HG02943 (cell line): ENCODE measurements around the gene PIGH.
"Not testable (repeated sequence)": the region's sequence is repeated elsewhere in the genome, so short reads cannot be mapped to it uniquely, and the experiment has no call there.

ENCODE experiments used
- ATAC-seq: cut with Tn5 transposase; IDR thresholded peaks from one replicate; pipeline ENCODE4 v1.9.1; 2021; ENCODE audit warnings: mild to moderate bottlenecking, low read depth, moderate library complexity; ENCODE audit not compliant: unreplicated experiment

PIGH gene

DNA sequence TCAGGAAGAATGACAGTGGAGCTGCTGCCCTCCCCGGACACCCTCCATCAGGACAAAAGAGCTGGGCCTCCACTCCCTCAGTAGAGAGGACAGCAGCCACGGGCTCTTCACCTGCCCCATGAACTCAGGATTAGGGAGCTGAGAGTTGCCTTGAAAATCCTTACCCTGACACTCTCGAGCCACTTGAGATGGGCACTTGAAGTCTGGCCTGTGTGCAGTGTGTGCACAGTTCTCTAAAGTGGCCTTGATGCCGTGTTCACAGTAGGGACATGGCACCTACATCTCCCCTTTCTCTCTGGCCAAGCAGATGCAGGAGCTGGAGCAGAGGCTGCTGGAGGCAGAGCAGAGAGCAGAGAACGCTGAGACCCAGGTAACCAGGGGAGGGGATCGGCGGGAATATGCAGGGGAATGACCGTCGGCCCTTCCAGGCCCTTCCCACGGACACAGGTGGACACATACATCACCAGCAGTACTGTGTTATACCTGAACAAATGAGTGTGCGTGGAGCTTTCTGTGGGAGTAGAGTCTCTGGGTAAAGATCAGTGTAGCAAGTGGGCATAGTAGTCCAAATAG lies 44.5 kb downstream of the PIGH start:
- no peak for ATAC-seq

DNA sequence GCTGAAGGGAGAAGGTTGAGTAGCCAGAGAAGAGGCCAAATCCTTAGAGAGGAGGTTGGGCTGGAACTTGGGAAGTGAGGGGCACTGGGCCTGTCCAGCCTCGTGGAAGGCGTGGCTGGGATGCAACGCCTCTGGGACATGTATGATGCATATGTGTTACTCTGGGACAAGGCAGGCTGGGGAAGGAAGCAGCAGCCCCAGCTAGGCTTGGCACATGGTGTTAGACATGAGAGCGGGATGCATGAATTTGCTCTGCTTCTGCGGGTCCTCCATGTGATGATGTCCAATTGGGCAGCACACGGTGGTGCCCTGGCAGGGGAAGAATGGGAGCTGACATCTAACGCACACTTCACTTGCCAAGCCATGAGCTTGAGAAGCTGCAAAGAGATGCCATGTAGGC lies 45.7 kb downstream of the PIGH start:
- no peak for ATAC-seq

DNA sequence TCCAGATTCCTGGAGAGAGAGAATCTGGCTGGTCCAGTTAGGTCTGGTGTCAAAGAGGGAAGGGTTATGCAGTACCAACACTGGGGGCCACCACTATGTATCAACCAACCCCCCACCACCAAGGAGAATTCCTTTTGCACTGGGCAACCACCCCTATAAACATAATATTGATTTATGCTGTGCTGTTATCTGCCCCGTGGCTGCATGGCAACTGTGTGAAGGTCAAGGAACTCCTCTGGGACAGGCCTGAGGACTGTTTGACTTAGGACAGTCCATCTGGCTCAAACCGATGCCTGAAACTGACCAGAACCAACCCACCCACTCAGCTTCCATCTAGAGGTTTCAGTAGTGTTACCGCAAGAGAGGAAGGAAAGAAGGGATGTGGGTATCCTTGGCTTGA lies 46.5 kb downstream of the PIGH start:
- ATAC-seq = no peak

DNA sequence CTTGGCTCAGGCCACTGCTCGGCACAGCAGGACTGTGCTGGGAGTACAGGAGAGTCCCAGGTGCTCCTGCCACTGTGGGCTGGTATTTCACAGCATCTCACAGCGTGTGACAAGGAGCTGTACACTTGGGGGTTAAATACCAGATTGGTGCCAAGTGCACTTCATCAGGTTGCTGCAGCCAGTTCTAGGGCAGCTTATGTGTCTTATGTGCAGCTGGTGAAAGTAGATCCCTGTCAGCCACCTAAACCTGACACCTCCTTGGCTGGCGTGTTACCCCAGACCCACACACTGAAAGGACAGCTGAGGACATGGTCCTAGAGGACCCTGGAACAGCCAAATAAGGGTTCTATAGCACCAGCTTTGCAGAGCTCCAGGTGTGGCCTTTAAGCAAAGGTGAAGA lies 48.1 kb downstream of the PIGH start:
- ATAC-seq = no peak

DNA sequence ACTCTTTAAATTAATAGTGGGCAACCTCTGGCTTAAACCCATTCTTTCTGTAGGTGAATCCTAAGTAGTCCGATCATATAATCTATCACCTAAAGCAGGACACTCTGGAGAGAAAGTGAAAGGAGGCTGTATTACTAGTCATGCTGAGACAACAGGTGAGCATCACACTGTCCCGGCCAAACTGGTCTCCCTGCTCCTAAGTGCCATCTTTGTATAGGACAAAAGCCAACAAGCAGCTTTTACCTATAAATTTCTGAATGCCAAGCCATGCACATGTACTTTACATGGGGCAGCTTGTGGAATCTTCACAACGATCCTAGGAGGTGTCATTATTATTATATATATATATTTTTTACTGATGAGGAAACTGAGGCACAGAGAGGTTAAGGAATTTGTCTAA lies 48.9 kb downstream of the PIGH start:
- ATAC-seq = no peak

DNA sequence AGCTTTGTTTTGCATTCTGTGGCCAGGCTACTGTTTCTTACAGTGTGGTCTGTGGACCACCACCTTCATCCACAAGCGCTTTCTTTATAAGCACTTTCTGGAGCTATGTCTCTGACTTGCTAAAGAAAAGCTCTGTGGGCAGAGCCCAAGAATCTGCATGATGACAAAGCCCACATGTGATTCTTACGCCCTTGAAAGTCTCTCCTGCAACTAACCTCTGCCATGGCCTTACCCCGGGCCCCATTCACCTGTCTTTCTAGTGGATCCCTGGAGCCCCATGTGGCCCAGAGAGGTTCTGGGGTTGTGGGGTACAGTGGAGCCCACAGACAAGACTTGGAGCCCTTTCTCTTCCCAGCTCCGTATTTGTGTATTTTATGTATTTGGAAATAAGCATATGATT lies 50.3 kb downstream of the PIGH start:
- no peak for ATAC-seq

DNA sequence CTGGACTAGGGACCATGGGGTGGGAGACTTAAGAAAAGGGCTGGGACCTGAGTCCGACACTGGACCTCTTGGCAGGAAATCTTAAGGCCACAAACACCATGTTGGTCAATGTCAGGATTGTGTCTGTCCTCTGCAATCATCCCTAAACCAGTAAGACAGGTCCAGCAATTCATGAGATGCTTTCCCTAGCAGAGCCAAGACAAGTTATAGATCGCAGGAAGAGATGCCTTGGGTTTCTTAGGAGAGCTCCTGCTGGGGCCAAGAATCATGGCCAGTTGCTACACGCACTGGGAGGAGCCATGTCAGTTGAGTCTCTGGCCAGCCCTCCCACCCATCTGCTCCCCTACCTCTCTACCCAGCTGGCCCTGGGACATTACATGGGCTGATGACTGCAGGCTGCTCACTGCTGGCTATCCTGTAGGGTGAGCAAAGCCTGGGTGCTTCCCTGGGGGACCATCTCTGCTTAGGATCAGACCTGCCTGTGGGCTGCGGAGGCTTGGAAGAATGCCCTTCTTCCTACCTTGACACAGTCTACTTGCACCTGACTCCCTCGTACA lies 52.8 kb downstream of the PIGH start:
- no peak for ATAC-seq

DNA sequence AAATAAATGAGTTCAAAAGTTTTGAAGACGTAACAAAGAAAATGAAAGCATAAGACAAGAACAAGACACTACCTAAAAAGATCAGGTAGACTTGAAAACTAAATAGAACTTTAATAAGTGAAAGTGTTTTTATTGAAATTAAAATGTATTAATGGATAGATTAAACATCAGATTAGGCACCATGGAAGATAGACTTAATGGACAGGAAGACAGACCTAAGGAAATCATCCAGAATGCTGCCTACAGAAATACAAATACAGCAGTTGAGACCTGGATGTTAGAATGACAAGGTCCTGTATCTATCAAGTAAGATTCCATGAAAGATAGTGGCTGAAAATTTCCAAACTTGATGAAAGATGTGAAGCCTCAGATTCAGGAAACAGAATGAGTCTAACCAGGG lies 55.5 kb downstream of the PIGH start:
- no peak for ATAC-seq

DNA sequence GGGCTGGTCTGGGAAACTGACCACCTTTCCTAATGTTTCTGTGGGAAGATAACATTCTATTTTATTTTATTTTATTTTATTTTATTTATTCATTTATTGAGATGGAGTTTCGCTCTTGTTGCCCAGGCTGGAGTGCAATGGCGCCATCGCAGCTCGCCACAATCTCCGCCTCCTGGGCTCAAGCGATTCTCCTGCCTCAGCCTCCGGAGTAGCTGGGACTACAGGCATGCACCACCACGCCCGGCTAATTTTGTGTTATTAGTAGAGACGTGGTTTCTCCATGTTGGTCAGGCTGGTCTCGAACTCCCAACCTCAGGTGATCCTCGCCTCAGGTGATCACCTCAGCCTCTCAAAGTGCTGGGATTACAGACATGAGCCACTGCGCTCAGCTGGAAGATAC lies 57.4 kb downstream of the PIGH start:
- ATAC-seq = not testable (repeated sequence)

DNA sequence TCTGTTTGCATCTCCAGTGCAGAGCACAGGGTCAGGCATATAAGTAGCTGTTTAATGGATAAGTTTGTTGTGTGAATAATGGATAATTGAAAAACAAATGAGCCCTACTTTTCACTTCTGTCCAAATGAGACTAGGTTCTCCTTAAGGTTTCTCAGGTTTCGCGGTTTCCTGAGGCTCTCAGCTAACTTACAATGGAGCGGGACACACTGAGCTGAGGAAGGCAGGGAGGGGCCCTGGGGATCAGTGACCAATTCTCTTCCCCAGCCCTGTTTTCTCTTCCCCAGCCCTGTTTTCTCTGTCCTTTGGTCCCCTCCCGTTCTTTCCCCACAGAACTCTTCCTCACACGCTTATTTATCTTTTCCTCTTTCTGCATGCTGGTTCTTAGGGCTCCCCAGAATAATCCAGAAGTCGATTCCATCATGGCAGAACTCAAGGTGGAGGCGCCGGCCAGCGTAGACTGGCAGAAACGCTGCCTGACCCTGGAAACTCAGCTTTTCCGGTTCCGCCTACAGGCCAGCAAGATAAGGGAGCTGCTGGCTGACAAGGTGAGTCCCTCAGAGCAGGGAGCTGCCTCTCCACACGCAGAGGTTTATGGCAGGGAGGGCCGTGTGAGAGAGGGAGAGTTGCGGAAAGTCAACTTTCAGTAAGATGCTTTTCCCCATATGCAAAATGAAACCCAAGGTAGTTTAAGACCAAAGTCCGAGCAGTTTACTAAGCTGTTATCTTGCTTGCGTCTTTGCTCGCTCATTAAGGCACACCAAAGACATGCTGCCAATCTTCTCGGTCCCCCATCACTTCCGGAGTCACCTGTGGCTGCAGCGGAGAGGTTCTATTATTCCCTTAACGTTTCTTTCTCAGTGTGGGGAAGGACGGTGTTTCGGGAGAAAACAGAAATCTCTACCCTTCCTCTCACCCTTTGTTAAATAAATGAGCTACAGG lies 58.4 kb downstream of the PIGH start:
- ATAC-seq = no peak
